HG03066 (cell line): ENCODE data around the gene OAS2.
"Not testable (repeated sequence)": the region's sequence is repeated elsewhere in the genome, so short reads cannot be mapped to it uniquely, and the experiment has no call there.

ENCODE experiments used
- ATAC-seq: cut with Tn5 transposase; IDR thresholded peaks from one replicate; pipeline ENCODE4 v1.9.1; 2021; ENCODE audit warnings: low read depth; ENCODE audit not compliant: unreplicated experiment

Gene OAS2

DNA sequence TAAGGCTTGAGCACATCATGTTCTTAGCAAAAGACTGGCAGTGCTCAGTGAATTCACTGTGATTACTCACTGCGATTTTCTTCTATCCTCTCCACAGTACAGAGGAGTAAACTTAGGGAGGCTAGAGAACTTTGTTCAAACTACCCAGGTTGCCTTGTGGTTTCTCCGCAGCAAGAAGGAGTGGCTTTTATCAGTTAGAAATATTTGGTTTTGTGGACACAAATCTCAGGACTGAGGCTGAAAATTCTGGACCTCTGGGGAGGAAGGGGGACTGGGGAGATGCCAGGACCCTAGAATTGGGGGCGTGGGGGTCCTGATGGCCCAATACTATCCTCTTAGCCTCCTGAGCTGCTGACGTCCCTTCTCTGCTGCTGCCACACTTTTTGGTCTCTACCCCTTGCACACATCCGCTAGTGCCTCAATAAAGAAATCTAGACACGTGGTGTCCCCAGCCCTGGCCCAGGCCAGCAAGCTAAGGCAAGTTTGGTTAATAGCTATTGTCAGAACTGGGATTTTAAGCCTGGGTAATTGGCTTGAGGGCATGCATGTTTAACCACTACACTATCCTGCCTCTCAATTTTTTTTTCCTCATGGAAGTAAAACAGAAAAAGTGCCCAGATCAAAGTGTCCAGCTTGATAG is 842 bp downstream of the OAS2 start:
- peak; percentile 30 for ATAC-seq

- no peak for ATAC-seq
These were observed 2.3 kb downstream of the OAS2 start for GRCh38 chr12:112980491-112981158.

DNA sequence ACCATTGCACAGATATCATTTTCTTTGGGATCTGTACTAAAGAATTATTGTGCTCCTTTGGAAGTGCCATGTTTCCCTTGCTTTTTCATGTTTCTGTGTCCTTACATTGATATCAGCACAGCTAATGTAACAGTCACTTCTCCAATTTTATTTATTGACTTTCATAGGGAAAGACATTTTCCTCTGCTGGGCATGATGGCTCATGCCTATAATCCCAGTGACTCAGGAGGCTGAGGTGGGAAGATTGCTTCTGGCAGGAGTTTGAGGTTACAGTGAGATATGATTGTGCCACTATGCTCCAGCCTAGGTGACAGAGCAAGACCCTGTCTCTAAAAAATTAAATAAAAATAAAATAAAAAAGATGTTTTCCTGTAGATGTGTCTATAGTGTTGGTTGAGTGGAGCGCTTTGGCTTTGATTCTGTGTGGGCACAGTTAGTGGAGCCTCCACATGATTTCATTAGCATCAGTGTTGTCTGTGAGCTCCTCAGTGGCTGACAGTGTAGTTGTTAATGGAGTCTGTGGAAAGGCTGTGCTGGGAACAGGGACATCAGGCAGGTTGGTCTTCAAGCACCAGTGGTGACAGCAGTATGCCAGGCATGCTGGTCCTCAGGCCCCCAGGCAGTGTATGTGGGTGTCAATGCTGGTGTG is 7.4 kb downstream of the OAS2 start:
- ATAC-seq, result no peak

DNA sequence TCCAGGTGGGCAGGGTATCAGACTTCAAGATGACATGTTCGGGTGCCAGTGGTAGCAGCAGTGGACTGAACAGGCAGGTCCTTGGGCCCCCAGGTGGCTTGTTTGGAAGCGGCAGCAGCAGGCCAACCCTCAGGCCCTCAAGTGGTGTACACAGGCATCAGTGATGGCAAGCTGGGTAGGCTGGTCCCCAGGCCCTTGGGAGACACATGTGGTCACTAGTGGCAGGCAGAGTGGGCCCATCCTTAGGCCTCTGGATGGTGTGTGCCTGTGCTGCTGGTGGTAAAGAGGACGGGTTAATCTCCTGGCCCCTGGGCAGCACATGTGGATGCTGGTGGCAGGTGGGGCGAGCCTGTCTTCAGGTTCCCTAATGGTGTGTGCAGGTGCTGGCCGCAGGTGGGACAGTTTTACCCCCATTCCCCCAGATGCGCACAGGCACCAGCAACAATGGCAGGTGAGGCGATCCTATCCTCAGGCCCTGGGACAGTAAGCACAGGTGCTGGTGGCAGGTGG is 8.0 kb downstream of the OAS2 start:
- ATAC-seq, result no peak

GRCh38 chr12:112987561-112987960 is 9.2 kb downstream of the OAS2 start:
- ATAC-seq, result no peak

- ATAC-seq, result no peak
These were observed 9.9 kb downstream of the OAS2 start for GRCh38 chr12:112988224-112988623.

DNA sequence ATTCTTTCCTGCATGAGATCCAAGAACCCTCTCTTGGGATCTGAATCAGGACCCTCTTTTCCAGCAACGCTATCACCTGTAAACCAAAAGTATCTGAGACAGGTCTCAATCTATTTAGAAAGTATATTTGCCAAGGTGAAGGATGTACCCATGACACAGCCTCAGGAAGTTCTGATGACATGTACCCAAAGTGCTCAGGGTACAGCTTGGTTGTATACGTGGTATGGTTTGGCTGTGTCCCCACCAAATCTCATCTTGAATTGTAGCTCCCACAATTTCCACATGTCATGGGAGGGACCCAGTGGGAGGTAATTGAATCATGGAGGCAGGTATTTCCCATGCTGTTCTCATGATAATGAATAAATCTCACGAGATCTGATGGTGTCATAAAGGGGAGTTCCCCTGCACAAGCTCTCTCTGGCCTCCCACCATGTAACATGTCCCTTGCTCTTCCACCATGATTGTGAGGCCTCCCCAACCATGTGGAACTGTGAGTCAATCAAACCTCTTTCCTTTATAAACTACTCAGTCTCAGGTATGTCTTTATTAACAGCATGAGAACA is 10.6 kb downstream of the OAS2 start:
- not testable (repeated sequence) for ATAC-seq

- no peak for ATAC-seq
These were observed 11.5 kb downstream of the OAS2 start for GRCh38 chr12:112989806-112990205.

DNA sequence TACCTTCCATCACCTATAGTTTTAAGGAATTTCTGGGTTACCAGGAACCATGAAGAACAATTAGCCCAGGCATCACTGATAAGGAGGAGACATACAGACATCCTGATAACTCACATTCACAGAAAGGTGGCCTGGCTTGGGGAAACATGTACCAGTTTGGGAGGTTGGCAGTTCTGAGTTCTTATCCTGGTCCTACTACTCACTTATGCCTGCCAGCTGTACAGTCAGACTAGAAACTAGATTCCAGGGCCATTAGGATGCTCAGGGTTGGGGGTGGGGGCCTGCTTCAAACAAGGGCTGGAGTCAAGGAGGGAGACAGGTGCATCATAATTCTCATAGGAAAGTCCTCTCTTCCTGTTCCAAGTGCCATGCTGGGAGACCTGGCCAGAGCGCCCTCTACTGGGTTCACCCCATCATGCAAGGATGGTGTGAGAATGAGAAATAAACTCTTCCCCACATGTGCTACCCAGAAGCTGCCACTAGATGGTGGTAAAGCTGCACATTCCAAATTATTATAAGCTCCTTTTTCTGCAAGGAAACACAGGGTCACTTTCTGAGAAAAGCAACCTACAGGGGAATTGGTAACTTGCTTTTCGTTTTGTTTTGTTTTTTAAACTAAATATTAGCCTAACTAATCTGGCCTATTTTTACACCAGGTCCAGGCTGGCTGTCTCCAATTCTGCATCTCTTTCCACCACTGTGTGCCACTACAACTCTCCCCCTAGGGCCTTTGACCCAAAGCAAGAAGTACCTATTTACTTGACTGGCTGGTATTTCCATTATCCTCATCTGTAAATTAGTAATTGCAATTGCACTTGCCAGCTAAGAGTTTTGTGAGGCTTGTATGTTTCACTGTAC is 14.5 kb downstream of the OAS2 start:
- ATAC-seq, result no peak

GRCh38 chr12:112995008-112995407 is 16.7 kb downstream of the OAS2 start:
- ATAC-seq, result no peak

DNA sequence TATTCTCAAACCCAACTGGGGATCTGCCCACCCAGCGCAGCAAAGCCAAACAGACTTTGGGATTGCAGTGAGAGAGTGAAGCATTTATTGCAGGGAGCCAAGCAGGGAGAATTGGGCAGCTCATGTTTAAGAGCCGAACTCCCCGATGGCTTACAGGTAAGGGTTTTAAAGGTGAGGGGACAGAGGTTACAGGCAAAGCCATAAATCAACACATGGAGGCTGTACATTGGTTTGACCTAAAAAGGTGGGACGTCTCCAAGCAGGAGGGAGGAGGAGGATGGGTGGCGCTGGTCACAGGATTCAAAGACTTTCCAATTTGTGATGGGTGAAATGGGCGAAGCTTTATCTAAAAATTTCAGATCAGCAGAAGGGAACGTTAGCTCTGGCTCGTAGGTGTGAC is 18.2 kb downstream of the OAS2 start:
- no peak for ATAC-seq

DNA sequence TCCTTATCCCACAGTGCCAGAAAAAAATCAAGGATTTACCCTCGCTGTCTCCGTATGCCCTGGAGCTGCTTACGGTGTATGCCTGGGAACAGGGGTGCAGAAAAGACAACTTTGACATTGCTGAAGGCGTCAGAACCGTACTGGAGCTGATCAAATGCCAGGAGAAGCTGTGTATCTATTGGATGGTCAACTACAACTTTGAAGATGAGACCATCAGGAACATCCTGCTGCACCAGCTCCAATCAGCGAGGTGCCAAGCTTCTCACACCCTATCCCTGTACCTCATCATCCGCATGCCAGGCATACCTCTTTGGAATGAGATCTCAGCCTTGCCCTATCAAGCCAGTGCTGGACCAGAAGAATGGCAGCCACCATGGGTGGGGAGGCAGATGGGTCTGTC is 19.2 kb downstream of the OAS2 start:
- no peak for ATAC-seq

- peak; percentile 90 for ATAC-seq
These were observed 20.9 kb downstream of the OAS2 start for GRCh38 chr12:112998987-112999767.

GRCh38 chr12:113000433-113000832 is 22.1 kb downstream of the OAS2 start:
- ATAC-seq, result no peak

DNA sequence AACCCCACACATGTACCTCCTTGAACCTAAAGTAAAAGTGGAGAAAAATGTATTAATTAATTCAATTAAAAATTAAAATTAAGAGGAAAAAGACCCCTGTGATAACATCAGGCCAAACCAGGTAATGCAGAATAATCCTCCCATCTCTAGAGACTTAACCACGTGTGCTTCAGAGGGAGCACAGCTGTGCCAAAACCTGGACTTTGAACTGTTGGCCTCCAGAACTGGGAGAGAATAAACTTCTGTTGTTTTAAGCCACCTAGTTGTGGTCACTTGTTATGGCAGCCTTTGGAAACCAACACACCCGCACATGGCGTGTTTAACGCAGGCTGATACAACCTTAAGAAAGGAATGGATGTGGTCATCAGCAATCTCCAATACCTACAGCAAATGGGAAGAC is 23.8 kb downstream of the OAS2 start:
- ATAC-seq, result no peak

GRCh38 chr12:113002676-113003075 is 24.4 kb downstream of the OAS2 start:
- ATAC-seq, result no peak

DNA sequence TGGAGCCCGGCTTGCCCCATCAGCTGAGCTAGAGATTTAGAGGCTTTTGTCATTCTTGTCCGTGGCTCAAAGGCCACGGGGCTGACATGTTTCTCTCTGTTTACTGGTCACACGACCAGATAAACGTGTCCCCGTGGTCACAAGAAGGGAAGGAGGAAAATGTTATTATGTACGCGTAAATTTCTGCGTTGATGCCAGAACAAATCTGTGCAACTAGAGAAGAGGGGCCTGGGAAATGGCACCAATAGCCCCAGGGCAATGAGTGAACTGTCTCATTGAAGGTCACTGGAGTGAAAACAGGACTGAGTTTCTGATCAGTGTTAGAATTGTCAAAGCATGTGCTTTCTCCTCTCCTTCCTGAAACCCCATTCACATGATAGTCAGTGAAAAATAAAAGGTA is 25.3 kb downstream of the OAS2 start:
- no peak for ATAC-seq

- ATAC-seq, result no peak
These were observed 27.4 kb downstream of the OAS2 start for GRCh38 chr12:113005762-113006161.

GRCh38 chr12:113006206-113006605 is 27.9 kb downstream of the OAS2 start:
- ATAC-seq, result no peak

GRCh38 chr12:113006641-113007040 is 28.3 kb downstream of the OAS2 start:
- no peak for ATAC-seq
